Measurements from ENCODE around the gene PDE6B.

Gene PDE6B

DNA sequence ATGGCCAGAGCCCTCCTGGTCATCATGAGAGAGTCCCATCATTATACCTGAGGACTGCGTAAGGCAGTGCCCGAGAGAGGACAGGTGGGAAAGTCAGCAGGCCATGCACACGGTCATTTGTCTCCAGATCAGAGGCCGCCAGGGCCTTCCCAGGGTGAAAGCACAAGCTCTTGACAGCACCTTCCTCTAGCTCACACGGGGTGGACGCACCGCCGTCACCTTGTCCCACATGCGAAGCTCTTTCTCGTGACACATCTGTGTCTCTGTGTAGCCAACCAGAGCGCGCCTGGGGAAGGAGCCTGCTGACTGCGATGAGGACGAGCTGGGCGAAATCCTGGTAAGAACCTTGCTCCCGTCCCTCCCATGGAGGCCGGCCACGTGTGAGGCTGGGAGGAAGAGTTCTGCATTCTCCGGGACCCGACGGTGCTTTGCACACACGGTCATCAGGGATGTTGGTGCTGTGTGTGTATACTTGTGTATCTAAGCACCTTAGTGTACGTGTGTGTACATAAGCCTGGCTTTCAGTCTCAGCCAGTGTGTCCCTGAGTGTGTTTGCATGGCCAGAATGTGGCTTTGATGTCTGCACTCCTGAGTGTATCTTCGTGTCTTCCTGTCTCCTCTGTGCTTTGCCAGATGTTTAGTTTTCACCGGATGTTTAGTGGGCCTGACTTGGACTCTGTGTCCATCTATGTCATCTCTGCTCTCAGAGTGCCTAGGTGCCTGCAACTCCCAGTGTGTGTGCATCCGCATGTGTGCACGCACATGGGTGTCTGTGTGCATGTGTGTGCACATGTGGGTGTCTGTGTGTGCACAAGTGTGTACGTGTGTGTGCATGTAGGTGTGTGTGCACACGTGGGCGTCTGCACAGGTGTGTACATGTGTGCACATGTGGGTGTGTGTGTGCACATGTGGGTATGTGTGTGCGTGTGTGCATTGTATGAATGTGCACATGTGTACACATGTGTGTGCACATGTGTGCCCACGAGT, 33.6 kb downstream of the PDE6B start:
- Histone ChIP-seq H3K27ac (ENCODE audit: low read length) (no peak overlapping the region), H3K4me2 (ENCODE audit: low read length) (no peak overlapping the region), H3K27me3 (ENCODE audit: low read depth, low read length) (no peaks in the 10 kb centered on the region), H3K36me3 (replicated peaks; ENCODE audit: low read depth, low read length) (no peaks in the 10 kb centered on the region), H3K4me3 (ENCODE audit: low read length) (no peak overlapping the region), H3K9me3 (ENCODE audit: insufficient read depth, low read length) (no peaks in the 10 kb centered on the region), H2AFZ (ENCODE audit: low read depth, low read length) (no peak overlapping the region), H3K4me1 (ENCODE audit: low read length) (no peaks in the 10 kb centered on the region), H3K9ac (ENCODE audit: low read length) (no peak overlapping the region), H3K79me2 (ENCODE audit: low read length) (no peaks in the 10 kb centered on the region), H4K20me1 (ENCODE audit: insufficient read depth, low read length) (no peaks in the 10 kb centered on the region)
- no peak for TF ChIP-seq EZH2phosphoT487 (IDR thresholded peaks at IDR 0.05; ENCODE audit: low read depth)
- TF ChIP-seq, protein P1, sequence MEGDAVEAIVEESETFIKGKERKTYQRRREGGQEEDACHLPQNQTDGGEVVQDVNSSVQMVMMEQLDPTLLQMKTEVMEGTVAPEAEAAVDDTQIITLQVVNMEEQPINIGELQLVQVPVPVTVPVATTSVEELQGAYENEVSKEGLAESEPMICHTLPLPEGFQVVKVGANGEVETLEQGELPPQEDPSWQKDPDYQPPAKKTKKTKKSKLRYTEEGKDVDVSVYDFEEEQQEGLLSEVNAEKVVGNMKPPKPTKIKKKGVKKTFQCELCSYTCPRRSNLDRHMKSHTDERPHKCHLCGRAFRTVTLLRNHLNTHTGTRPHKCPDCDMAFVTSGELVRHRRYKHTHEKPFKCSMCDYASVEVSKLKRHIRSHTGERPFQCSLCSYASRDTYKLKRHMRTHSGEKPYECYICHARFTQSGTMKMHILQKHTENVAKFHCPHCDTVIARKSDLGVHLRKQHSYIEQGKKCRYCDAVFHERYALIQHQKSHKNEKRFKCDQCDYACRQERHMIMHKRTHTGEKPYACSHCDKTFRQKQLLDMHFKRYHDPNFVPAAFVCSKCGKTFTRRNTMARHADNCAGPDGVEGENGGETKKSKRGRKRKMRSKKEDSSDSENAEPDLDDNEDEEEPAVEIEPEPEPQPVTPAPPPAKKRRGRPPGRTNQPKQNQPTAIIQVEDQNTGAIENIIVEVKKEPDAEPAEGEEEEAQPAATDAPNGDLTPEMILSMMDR (IDR thresholded peaks at IDR 0.05; ENCODE audit: low read depth, low read length) = no peak

DNA sequence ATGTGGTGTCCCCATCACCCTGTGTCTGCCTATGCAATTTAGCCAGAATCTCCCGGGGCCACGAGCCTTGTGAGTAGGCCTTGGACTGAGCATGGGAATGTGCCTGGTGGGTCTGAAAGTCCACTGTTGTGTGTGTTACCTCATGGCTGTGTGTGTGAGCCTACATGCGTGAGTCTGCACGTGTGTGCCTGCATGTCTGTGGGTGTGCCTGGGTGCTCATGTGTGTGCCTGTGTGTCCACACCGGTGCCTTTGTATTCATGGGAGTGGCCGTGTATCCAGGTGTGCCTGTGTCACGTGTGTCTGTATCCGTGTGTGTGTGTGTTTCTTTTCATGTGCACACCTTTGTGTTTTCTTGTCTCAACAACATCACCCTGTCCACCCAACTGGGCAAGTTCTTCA, 34.5 kb downstream of the PDE6B start:
- H3K27ac ChIP-seq (ENCODE audit: low read length) = no peak overlapping the region
- H2AFZ ChIP-seq (ENCODE audit: low read depth, low read length) = no peak overlapping the region
- H3K9me3 ChIP-seq (ENCODE audit: insufficient read depth, low read length) = no peaks in the 10 kb centered on the region
- no peaks in the 10 kb centered on the region for H3K27me3 ChIP-seq (ENCODE audit: low read depth, low read length)
- no peak for TF ChIP-seq EZH2phosphoT487 (IDR thresholded peaks at IDR 0.05; ENCODE audit: low read depth)
- TF ChIP-seq, protein P1 (IDR thresholded peaks at IDR 0.05; ENCODE audit: low read depth, low read length) = no peak
- no peaks in the 10 kb centered on the region for H3K79me2 ChIP-seq (ENCODE audit: low read length)
- no peaks in the 10 kb centered on the region for H3K4me1 ChIP-seq (ENCODE audit: low read length)
- no peak overlapping the region for H3K4me3 ChIP-seq (ENCODE audit: low read length)
- H3K4me2 ChIP-seq (ENCODE audit: low read length) = no peak overlapping the region
- H3K36me3 ChIP-seq (replicated peaks; ENCODE audit: low read depth, low read length) = no peaks in the 10 kb centered on the region
- H3K9ac ChIP-seq (ENCODE audit: low read length) = no peak overlapping the region
- no peaks in the 10 kb centered on the region for H4K20me1 ChIP-seq (ENCODE audit: insufficient read depth, low read length)

DNA sequence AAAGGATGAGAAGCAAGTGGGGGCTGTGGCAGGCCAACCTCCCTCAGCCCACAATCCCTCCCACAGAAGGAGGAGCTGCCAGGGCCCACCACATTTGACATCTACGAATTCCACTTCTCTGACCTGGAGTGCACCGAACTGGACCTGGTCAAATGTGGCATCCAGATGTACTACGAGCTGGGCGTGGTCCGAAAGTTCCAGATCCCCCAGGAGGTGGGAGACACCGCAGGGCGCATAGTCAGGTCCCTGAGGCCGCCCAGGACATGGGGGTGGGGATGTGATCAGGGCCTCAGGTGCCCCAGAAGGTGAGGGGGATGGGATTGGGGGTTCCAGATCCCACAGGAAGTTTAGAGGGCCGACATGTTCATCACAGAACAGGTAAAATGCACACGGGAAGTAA, 35.0 kb downstream of the PDE6B start:
- Histone ChIP-seq H3K9me3 (ENCODE audit: insufficient read depth, low read length) (no peaks in the 10 kb centered on the region), H3K4me3 (ENCODE audit: low read length) (no peak overlapping the region), H3K4me1 (ENCODE audit: low read length) (no peaks in the 10 kb centered on the region), H3K4me2 (ENCODE audit: low read length) (no peak overlapping the region), H3K27me3 (ENCODE audit: low read depth, low read length) (no peaks in the 10 kb centered on the region), H3K36me3 (replicated peaks; ENCODE audit: low read depth, low read length) (no peaks in the 10 kb centered on the region), H3K9ac (ENCODE audit: low read length) (no peak overlapping the region), H2AFZ (ENCODE audit: low read depth, low read length) (no peak overlapping the region), H3K27ac (ENCODE audit: low read length) (no peak overlapping the region), H3K79me2 (ENCODE audit: low read length) (no peaks in the 10 kb centered on the region), H4K20me1 (ENCODE audit: insufficient read depth, low read length) (no peaks in the 10 kb centered on the region)
- TF ChIP-seq, protein P1 (IDR thresholded peaks at IDR 0.05; ENCODE audit: low read depth, low read length) = no peak

GRCh38 chr4:661231-661630, 35.9 kb downstream of the PDE6B start:
- Histone ChIP-seq H3K4me1 (ENCODE audit: low read length) (no peaks in the 10 kb centered on the region), H4K20me1 (ENCODE audit: insufficient read depth, low read length) (no peaks in the 10 kb centered on the region), H3K79me2 (ENCODE audit: low read length) (no peaks in the 10 kb centered on the region), H3K4me2 (ENCODE audit: low read length) (no peak overlapping the region), H2AFZ (ENCODE audit: low read depth, low read length) (no peak overlapping the region), H3K9ac (ENCODE audit: low read length) (no peak overlapping the region), H3K4me3 (ENCODE audit: low read length) (no peak overlapping the region), H3K9me3 (ENCODE audit: insufficient read depth, low read length) (no peaks in the 10 kb centered on the region), H3K36me3 (replicated peaks; ENCODE audit: low read depth, low read length) (no peaks in the 10 kb centered on the region), H3K27ac (ENCODE audit: low read length) (no peak overlapping the region), H3K27me3 (ENCODE audit: low read depth, low read length) (no peaks in the 10 kb centered on the region)
- no peak for TF ChIP-seq EZH2phosphoT487 (IDR thresholded peaks at IDR 0.05; ENCODE audit: low read depth)
- TF ChIP-seq, protein P1 (IDR thresholded peaks at IDR 0.05; ENCODE audit: low read depth, low read length) = no peak
